ENCODE measurements around the gene PLVAP. TPM values are rescaled to one million over a fixed set of nuclear protein-coding genes. Genes with fewer than 3 reads are reported as not detected.
A peak's percentile ranks its signal among the peaks of the same experiment; 100 is the strongest.

The PLVAP gene
- total and polyA plus RNA-seq, 9 of the 15 experiments (the other 6 are each of a cell fraction or from before 2014, with no cell fraction given) = 0.09 to 0.84 (median 0.51) TPM; not detected in 4

DNA sequence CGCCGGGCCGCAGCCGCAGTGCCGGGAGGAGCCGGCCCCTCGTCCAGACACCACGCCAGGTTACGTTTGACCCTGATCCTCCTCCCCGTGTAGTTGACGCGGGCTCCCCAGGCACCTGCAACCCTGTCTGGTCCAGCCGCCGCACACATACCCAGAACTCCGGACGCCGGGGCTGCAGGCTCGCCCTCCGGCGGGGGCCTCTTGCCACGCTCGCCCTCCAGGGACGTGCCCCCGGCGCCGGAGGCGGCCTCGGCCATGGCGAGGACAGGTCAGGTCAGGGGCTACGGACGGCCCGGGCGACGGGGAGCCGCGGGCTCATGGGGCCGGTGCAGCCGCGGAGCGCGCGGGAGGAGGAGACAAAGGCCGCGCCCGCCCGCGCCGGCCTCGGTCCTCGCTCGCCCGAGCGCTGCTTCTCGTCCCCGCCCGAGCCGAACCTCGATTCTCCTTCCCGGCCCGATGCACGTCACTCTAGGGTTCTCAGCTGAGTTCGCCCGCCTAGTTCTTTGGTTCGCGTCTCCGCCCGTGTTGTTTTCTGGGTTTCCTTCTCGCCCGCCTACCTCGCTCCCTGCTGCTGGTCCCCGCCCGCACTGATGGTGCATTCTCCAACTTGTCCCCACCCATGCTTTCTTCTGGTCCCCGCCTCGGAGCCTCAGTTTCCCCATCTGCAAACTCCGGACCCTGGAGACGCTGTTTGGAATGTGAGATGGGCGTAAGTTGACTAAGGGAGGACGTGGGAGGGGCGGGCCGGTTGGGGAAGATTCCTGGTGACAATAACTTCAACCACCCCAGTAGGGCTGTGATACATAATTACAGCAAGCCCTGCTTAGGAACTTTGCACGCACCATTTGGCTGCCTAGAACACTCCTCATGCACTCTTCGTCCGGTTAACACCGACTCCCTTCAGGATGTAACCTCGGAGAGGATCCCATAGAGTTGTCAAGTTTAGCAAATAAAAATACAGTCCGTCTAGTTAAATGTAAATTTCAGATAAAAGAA, 42.4 kb downstream of the PLVAP start, which contains the start of gene ANO8 (continued):
- TF ChIP-seq CREB3 (tag; conservative IDR thresholded peaks at IDR 0.05; ENCODE audit: low read depth) = no peak
- TF ChIP-seq ZNF146 (CRISPR knock-in tag; IDR thresholded peaks at IDR 0.05; ENCODE audit: unreplicated experiment) = no peak
- TF ChIP-seq, protein P1, sequence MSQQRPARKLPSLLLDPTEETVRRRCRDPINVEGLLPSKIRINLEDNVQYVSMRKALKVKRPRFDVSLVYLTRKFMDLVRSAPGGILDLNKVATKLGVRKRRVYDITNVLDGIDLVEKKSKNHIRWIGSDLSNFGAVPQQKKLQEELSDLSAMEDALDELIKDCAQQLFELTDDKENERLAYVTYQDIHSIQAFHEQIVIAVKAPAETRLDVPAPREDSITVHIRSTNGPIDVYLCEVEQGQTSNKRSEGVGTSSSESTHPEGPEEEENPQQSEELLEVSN (IDR thresholded peaks at IDR 0.05; ENCODE audit: borderline replicate concordance in 1 of 2, extremely low read depth in 1 of 2, insufficient read depth in 1 of 2, insufficient read length in 1 of 2, low read depth in 1 of 2, low read length in 1 of 2, poor library complexity in 1 of 2, severe bottlenecking in 1 of 2) = peak; percentile 88 to 93
- no peak for TF ChIP-seq MECOM (CRISPR knock-in tag; IDR thresholded peaks at IDR 0.05)
- peak; percentile 66 for TF ChIP-seq PHF20 (IDR thresholded peaks at IDR 0.05; ENCODE audit: partially characterized antibody)
- TF ChIP-seq SAFB (IDR thresholded peaks at IDR 0.05; ENCODE audit: borderline replicate concordance, low read depth, low read length) = no peak
- TF ChIP-seq ZBED1 (IDR thresholded peaks at IDR 0.05) = peak; percentile 15
- no peak for TF ChIP-seq KAT2B (IDR thresholded peaks at IDR 0.05; ENCODE audit: low read depth, low read length)
- peak; percentile 56; the same call in 1 of the 2 replicates for TF ChIP-seq NR1H2 (CRISPR knock-in tag; IDR thresholded peaks at IDR 0.05)
- TF ChIP-seq MAFK (IDR thresholded peaks at IDR 0.05; ENCODE audit: low read length) = no peak
- peak; percentile 85 for TF ChIP-seq CHD1 (IDR thresholded peaks at IDR 0.05; ENCODE audit: low read length)
- 0 out of 2 replicates have a peak, but pooled peaks have one; percentile 36 for TF ChIP-seq FOXK1 (CRISPR knock-in tag; IDR thresholded peaks at IDR 0.05; ENCODE audit: borderline replicate concordance)
- TF ChIP-seq ZNF592 (IDR thresholded peaks at IDR 0.05) = peak; percentile 85; the same call in 1 of the 2 replicates
- peak; percentile 92 for TF ChIP-seq ARID4B (CRISPR knock-in tag; IDR thresholded peaks at IDR 0.05)
- TF ChIP-seq ZNF384 (IDR thresholded peaks at IDR 0.05; ENCODE audit: low read depth, low read length) = peak; percentile 51; the same call in 1 of the 2 replicates

All from K562 (cell line).